T-cell (primary cell): ENCODE measurements around the gene ALCAM. TPM values are rescaled to one million over a fixed set of nuclear protein-coding genes. Genes with fewer than 3 reads are reported as not detected.

Experiments
- ATAC-seq, 4 experiments: fragments of 200-7000 bp in 3 of 4; fragments of 150-1000 bp in 1 of 4; cut with Tn5 transposase; replicated peaks in 1 of 4; 1 replicate in 3 of 4; 2 replicates in 1 of 4; pipeline ENCODE4 v1.10.0; 2021; ENCODE audit warnings: moderate library complexity in 3 of 4, mild to moderate bottlenecking in 2 of 4, moderate number of reproducible peaks in 1 of 4
- CTCF ChIA-PET, 2 donors: fragments of 300-600 bp; sonication (Branson Sonifier 250); formaldehyde crosslinking; loops; one replicate each; lab custom pipeline; 2022; ENCODE audit warnings: antibody characterized with exemption in 2 of 2; lab: Charles Lee
- POLR2A ChIA-PET, 2 donors: fragments of 300-600 bp; sonication (Branson Sonifier 250); formaldehyde crosslinking; loops; one replicate each; lab custom pipeline; 2022; ENCODE audit warnings: antibody characterized with exemption in 2 of 2; lab: Charles Lee
- DNase-seq, 35 experiments: peaks; one replicate each; pipeline versions ENCODE4 v3.0.0 to v3.0.0-alpha.2; 2013 to 2023
- H3K27ac ChIP-seq: one replicate; pipeline ENCODE4 v1.5.1; 2013; ENCODE audit warnings: low read length
- H3K27me3 ChIP-seq, 2 experiments: replicated peaks in 1 of 2; 1 replicate in 1 of 2; 2 replicates in 1 of 2; pipeline versions ENCODE4 v1.6.1 to v1.7.0; 2013; ENCODE audit warnings: low read length in 1 of 2, mixed read lengths in 1 of 2; ENCODE audit not compliant: control insufficient read depth in 2 of 2, insufficient read depth in 2 of 2; ENCODE audit errors: extremely low read depth in 1 of 2
- H3K36me3 ChIP-seq, 2 donors: 1 replicate in 1 of 2; 2 replicates in 1 of 2; pipeline versions ENCODE4 v1.6.1 to v1.7.0; 2013; ENCODE audit warnings: low read length in 1 of 2; ENCODE audit not compliant: control insufficient read depth in 2 of 2, insufficient read depth in 1 of 2; ENCODE audit errors: extremely low read depth in 1 of 2
- H3K4me1 ChIP-seq, 2 experiments: 1 replicate in 1 of 2; 2 replicates in 1 of 2; pipeline versions ENCODE4 v1.6.1 to v1.7.0; 2013; ENCODE audit warnings: low read length in 2 of 2, mixed read lengths in 1 of 2; ENCODE audit not compliant: insufficient read depth in 2 of 2, control insufficient read depth in 1 of 2; ENCODE audit errors: extremely low read depth in 1 of 2
- H3K4me3 ChIP-seq, 2 donors: 1 replicate in 1 of 2; 2 replicates in 1 of 2; pipeline versions ENCODE4 v1.5.1 to v1.7.0; 2013; ENCODE audit warnings: mild to moderate bottlenecking in 2 of 2, low read length in 1 of 2, moderate library complexity in 1 of 2; ENCODE audit not compliant: control insufficient read depth in 1 of 2; ENCODE audit errors: extremely low read depth in 1 of 2
- H3K9me3 ChIP-seq: 2 replicates; pipeline ENCODE4 v1.7.0; 2013
- H3K27ac Mint-ChIP-seq, 2 donors: one replicate each; pipeline ENCODE4 v1.8.0; 2020 to 2021; ENCODE audit warnings: mild to moderate bottlenecking in 2 of 2, mixed read lengths in 2 of 2
- H3K27me3 Mint-ChIP-seq, 2 donors: one replicate each; pipeline ENCODE4 v1.8.0; 2021 to 2022; ENCODE audit warnings: mixed read lengths in 2 of 2
- H3K36me3 Mint-ChIP-seq: one replicate; pipeline ENCODE4 v1.8.0; 2021; ENCODE audit warnings: mixed read lengths
- H3K4me1 Mint-ChIP-seq, 3 donors: one replicate each; pipeline ENCODE4 v1.8.0; 2020 to 2022; ENCODE audit warnings: mixed read lengths in 3 of 3, mild to moderate bottlenecking in 1 of 3
- H3K4me3 Mint-ChIP-seq, 3 donors: one replicate each; pipeline ENCODE4 v1.8.0; 2020 to 2022; ENCODE audit warnings: mild to moderate bottlenecking in 3 of 3, mixed read lengths in 3 of 3, moderate library complexity in 3 of 3
- H3K9me3 Mint-ChIP-seq, 3 donors: one replicate each; pipeline ENCODE4 v1.8.0; 2020 to 2022; ENCODE audit warnings: mixed read lengths in 3 of 3
- WGBS: methylation state at CpG from one replicate; pipeline ENCODE4 v1.1.5; 2013; ENCODE audit warnings: missing lambda C conversion rate; ENCODE audit not compliant: insufficient coverage; 5-methylcytosine and 5-hydroxymethylcytosine counted together
- total RNA-seq, 35 experiments: library from RNA in 6 of 35; stranded (reverse) in 6 of 35; fragments of 120-200 nt in 1 of 35; gene quantifications; one replicate each; pipeline versions ENCODE4 v1.2.1 to v1.2.4 and lab custom pipeline; 2013 to 2026

Gene ALCAM
- total RNA-seq, 5 donors from 2014 or later (not counting 1 experiment from before 2014, with no cell fraction given) = 3.4 to 6.2 (median 4.6) TPM

DNA sequence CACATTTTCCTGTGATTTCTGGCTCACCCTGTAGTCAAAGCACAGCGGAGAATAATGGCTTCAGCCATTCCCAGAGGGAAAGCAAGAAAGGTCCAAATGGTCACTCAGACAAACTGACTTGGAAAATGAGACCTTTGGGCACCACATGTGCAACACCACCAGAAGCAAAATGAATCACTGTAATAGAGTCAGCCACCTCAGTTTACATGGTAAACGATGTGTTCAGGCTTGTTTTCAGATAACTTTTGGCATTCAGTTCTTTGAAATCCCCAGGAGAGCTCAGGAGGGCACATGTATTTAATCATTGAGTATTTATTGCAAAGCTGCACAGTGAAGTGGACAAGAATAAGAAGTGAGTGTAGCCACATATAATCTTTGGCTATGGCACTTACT lies 38.4 kb upstream of the ALCAM start:
- Mint-ChIP-seq H3K4me1 (no peaks in the 10 kb centered on the region), H3K4me3 (no peak overlapping the region), H3K36me3 (no peaks in the 10 kb centered on the region), H3K9me3 (peaks cover 0 to 4% (median 0%) of the 10 kb centered on the region in 3 donors), H3K27me3 (peaks cover 0 to 12% of the 10 kb centered on the region in 2 donors), H3K27ac (no peak overlapping the region)
- H3K27me3 ChIP-seq = no peaks in the 10 kb centered on the region
- H3K36me3 ChIP-seq = no peaks in the 10 kb centered on the region
- DNase-seq = no peak
- POLR2A ChIA-PET = no interaction called here
- CTCF ChIA-PET = no interaction called here
- no peak overlapping the region for H3K4me3 ChIP-seq
- H3K4me1 ChIP-seq = no peaks in the 10 kb centered on the region
- no peak overlapping the region for H3K27ac ChIP-seq
- WGBS = 76% methylated on average over 2 of the region's 2 CpGs
- ATAC-seq = no peak
- no peaks in the 10 kb centered on the region for H3K9me3 ChIP-seq

DNA sequence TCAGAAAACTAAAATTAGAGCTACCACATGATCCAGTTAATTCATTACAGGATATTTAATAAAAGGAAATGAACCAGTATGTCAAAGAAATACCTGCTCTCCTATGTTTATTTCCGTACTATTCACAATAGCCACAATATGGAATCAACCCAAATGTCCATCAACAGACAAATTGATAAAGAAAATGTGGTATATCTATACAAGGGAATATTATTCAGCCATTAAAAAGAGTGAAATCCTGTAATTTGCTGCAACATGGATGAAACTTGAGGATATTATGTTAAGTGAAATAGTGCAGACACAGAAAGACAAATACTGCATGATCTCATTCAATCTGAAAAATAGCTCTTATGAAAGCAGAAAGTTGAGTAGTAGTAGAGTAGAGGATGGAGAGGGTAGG lies 33.7 kb upstream of the ALCAM start:
- no peaks in the 10 kb centered on the region for H3K4me1 ChIP-seq
- CTCF ChIA-PET = interaction anchor here in 1 of 2 donors (0.5 kb wide), 1 partner anchor 22 kb away, joined by 3 read pairs; no protein-coding TSS in a partner anchor
- no CpG with 5 or more reads among the region's 1 CpG for WGBS
- peaks cover 0 to 4% (median 0%) of the 10 kb centered on the region in 3 donors for H3K9me3 Mint-ChIP-seq
- no peak overlapping the region for H3K4me3 ChIP-seq
- POLR2A ChIA-PET = no interaction called here
- no peak overlapping the region for H3K4me3 Mint-ChIP-seq
- H3K9me3 ChIP-seq = no peaks in the 10 kb centered on the region
- H3K27me3 Mint-ChIP-seq = peaks cover 0 to 20% of the 10 kb centered on the region in 2 donors
- no peak for ATAC-seq
- no peaks in the 10 kb centered on the region for H3K4me1 Mint-ChIP-seq
- no peak overlapping the region for H3K27ac ChIP-seq
- no peak overlapping the region for H3K27ac Mint-ChIP-seq
- H3K36me3 Mint-ChIP-seq = no peaks in the 10 kb centered on the region
- no peaks in the 10 kb centered on the region for H3K36me3 ChIP-seq
- no peaks in the 10 kb centered on the region for H3K27me3 ChIP-seq
- DNase-seq = no peak

DNA sequence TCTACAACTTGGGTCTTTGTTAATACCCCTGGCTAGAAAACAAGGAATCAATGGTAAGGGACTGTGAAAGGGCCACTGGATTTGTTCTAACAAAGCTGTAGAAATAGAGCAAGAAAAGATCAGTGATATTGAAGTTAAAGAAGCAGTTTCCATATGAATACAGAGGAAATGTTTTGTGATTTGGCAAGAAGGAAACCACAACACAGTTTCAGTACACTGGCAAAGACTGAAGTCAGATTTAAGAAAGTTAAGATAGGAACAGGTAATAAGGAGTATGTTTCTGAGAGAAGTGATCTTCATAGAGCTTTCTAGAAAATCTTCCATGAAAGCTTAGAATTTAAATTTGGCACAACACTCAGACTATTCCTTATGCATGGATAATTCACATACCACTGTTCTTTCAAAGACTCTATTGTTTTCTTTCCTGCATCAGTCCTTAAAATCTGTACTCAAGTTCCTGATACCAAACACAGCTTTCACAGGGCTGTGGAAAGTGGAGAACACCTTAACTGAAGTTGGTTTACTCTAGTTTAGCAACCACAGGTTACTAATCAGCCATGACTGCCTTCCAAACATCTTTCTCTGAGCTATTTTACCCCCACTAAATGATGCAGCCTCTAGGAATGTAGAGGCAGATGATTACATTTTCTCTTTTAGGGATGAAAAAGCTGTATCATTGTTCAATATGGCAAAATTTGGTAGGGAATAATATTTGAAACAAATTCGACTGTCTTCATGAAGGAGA lies 32.4 kb upstream of the ALCAM start:
- Histone ChIP-seq H3K4me3 (no peak overlapping the region), H3K4me1 (no peaks in the 10 kb centered on the region), H3K36me3 (no peaks in the 10 kb centered on the region), H3K27me3 (no peaks in the 10 kb centered on the region), H3K9me3 (no peaks in the 10 kb centered on the region), H3K27ac (no peak overlapping the region)
- H3K9me3 Mint-ChIP-seq = peaks cover 0 to 4% (median 0%) of the 10 kb centered on the region in 3 donors
- no peak overlapping the region for H3K4me3 Mint-ChIP-seq
- ChIA-PET POLR2A (interaction anchor here in 1 of 2 donors (0.5 kb wide), 1 partner anchor 24 kb away, joined by 5 read pairs; no protein-coding TSS in a partner anchor), CTCF (no interaction called here)
- H3K36me3 Mint-ChIP-seq = no peaks in the 10 kb centered on the region
- no peak for DNase-seq
- H3K4me1 Mint-ChIP-seq = no peaks in the 10 kb centered on the region
- ATAC-seq = no peak
- peaks cover 0 to 17% of the 10 kb centered on the region in 2 donors for H3K27me3 Mint-ChIP-seq
- no peak overlapping the region for H3K27ac Mint-ChIP-seq
- no CpG with 5 or more reads among the region's 1 CpG for WGBS

DNA sequence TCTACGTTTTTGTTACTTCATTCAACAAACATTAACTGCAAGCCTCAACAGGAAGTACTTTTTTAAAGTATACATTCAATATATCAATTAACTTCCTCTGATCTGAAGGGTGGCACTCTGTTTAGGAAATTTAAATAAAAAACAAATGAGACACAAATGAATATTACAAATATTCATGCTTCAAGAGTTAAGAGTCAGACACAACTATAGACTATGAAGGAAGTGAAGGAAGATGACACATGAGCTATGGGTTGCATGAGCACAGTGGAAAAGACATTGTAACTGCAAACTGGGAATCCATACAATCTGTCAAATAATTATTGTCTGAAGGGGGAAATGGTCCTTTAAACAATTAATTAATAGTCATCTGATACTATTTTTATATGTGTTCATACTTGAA lies 26.8 kb upstream of the ALCAM start:
- H3K4me3 Mint-ChIP-seq = no peak overlapping the region

DNA sequence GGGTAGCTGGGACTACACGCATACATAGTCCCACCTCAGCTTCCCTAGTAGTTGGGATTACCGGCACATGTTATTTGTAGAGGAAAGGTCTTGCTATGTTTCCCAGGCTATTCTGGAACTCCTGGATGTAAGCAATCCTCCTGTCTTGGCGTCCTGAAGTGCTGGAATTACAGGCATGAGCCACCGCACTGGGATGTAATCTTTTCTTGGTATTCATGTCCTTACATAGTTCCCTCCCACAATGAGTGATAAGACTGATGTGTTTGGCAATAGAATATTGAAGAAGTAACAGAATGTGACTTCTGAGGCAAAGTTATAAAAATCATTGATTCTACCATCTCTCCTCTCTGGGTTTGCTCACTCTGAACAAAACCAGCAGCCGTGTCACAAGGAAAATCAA lies 22.7 kb upstream of the ALCAM start:
- Mint-ChIP-seq H3K27ac (no peak overlapping the region), H3K27me3 (peaks cover 0 to 10% of the 10 kb centered on the region in 2 donors), H3K4me3 (no peak overlapping the region), H3K4me1 (no peaks in the 10 kb centered on the region), H3K36me3 (no peaks in the 10 kb centered on the region), H3K9me3 (no peaks in the 10 kb centered on the region)
- no peak for ATAC-seq
- POLR2A ChIA-PET = no interaction called here
- DNase-seq = no peak
- 69% methylated on average over 2 of the region's 5 CpGs for WGBS
- CTCF ChIA-PET = interaction anchor here in 1 of 2 donors (0.6 kb wide), 1 partner anchor 19 kb away, joined by 3 read pairs; no protein-coding TSS in a partner anchor
- Histone ChIP-seq H3K27me3 (peaks cover 0 to 4% of the 10 kb centered on the region in 2 experiments), H3K4me1 (no peaks in the 10 kb centered on the region), H3K4me3 (no peak overlapping the region), H3K36me3 (no peaks in the 10 kb centered on the region), H3K9me3 (no peaks in the 10 kb centered on the region), H3K27ac (no peak overlapping the region)

More for the DNA sequence above, 26.8 kb upstream of the ALCAM start:
- no peaks in the 10 kb centered on the region for H3K9me3 Mint-ChIP-seq
- H3K27me3 Mint-ChIP-seq = peaks cover 0 to 18% of the 10 kb centered on the region in 2 donors
- ChIA-PET POLR2A (no interaction called here), CTCF (no interaction called here)
- no peaks in the 10 kb centered on the region for H3K4me1 Mint-ChIP-seq
- Histone ChIP-seq H3K4me1 (no peaks in the 10 kb centered on the region), H3K4me3 (no peak overlapping the region), H3K27ac (no peak overlapping the region), H3K9me3 (no peaks in the 10 kb centered on the region), H3K27me3 (peaks cover 0 to under 1% of the 10 kb centered on the region in 2 experiments), H3K36me3 (no peaks in the 10 kb centered on the region)
- DNase-seq = no peak
- WGBS = no CpG with 5 or more reads among the region's 1 CpG
- no peak overlapping the region for H3K27ac Mint-ChIP-seq
- ATAC-seq = no peak
- no peaks in the 10 kb centered on the region for H3K36me3 Mint-ChIP-seq

DNA sequence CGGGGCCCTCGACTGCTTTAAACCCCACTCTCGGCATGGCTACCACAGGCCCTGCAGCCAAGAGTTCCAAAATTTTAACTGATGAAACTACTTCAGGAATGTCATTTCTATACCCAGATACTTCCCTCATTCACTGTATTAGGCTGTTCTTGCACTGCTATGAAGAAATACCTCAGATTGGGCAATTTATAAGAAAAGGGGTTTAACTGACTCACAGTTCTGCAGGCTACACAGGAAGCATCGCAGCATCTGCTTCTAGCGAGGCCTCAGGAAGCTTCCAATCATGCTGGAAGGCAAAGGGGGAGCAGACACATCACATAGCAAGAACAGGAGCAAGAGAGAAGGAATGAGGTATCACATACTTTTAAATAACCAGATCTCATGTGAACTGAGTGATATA lies 21.6 kb upstream of the ALCAM start:
- Mint-ChIP-seq H3K27me3 (peaks cover 0 to 14% of the 10 kb centered on the region in 2 donors), H3K27ac (no peak overlapping the region), H3K36me3 (no peaks in the 10 kb centered on the region), H3K4me1 (no peaks in the 10 kb centered on the region), H3K9me3 (no peaks in the 10 kb centered on the region), H3K4me3 (no peak overlapping the region)
- Histone ChIP-seq H3K36me3 (no peaks in the 10 kb centered on the region), H3K9me3 (no peaks in the 10 kb centered on the region), H3K27ac (no peak overlapping the region), H3K27me3 (peaks cover 0 to 4% of the 10 kb centered on the region in 2 experiments), H3K4me3 (no peak overlapping the region), H3K4me1 (no peaks in the 10 kb centered on the region)
- POLR2A ChIA-PET = no interaction called here
- 100% methylated on average over 1 of the region's 5 CpGs for WGBS
- no peak for ATAC-seq
- CTCF ChIA-PET = no interaction called here
- DNase-seq = no peak
